Neural progenitor cell (in vitro differentiated cells): ENCODE results near the gene CELSR1. TPM values are rescaled to one million over a fixed set of nuclear protein-coding genes. Genes with fewer than 3 reads are reported as not detected.

ENCODE experiments used
- DNase-seq: peaks from one replicate; pipeline ENCODE4 v3.0.0-alpha.2; 2016; ENCODE audit warnings: low spot score
- H2AFZ ChIP-seq: fragments of 200-600 bp; sonication (generic); replicated peaks from 2 replicates; pipeline ENCODE4 v1.6.1; 2016; ENCODE audit warnings: antibody characterized with exemption
- H3F3A ChIP-seq: fragments of 200-600 bp; sonication (generic); 2 replicates; pipeline ENCODE4 v1.6.1; 2016; ENCODE audit warnings: antibody characterized with exemption, low read depth
- H3K27ac ChIP-seq: fragments of 200-600 bp; sonication (generic); 2 replicates; pipeline ENCODE4 v1.5.1; 2016; ENCODE audit warnings: mild to moderate bottlenecking
- H3K27me3 ChIP-seq: fragments of 200-600 bp; sonication (generic); 2 replicates; pipeline ENCODE4 v1.6.1; 2016; ENCODE audit warnings: mild to moderate bottlenecking, moderate library complexity
- H3K36me3 ChIP-seq: fragments of 200-600 bp; sonication (generic); 2 replicates; pipeline ENCODE4 v1.5.1; 2016
- H3K4me1 ChIP-seq: fragments of 200-600 bp; sonication (generic); 2 replicates; pipeline ENCODE4 v1.6.1; 2016; ENCODE audit warnings: mixed run types
- H3K4me2 ChIP-seq: fragments of 200-600 bp; sonication (generic); 2 replicates; pipeline ENCODE4 v1.6.1; 2016
- H3K4me3 ChIP-seq: fragments of 200-600 bp; sonication (generic); 2 replicates; pipeline ENCODE4 v1.5.1; 2016
- H3K79me2 ChIP-seq: fragments of 200-600 bp; sonication (generic); 2 replicates; pipeline ENCODE4 v1.6.1; 2016; ENCODE audit warnings: low read depth
- H3K9ac ChIP-seq: fragments of 200-600 bp; sonication (generic); 2 replicates; pipeline ENCODE4 v1.6.1; 2016
- H3K9me3 ChIP-seq: fragments of 200-600 bp; sonication (generic); 2 replicates; pipeline ENCODE4 v1.5.1; 2016; ENCODE audit warnings: low read depth
- H4K20me1 ChIP-seq: fragments of 200-600 bp; sonication (generic); 2 replicates; pipeline ENCODE4 v1.6.1; 2016; ENCODE audit warnings: low read depth
- H3K27ac Mint-ChIP-seq: 3 replicates; pipeline ENCODE4 v1.8.0; 2021; ENCODE audit warnings: mixed read lengths
- H3K27me3 Mint-ChIP-seq: 2 replicates; pipeline ENCODE4 v1.8.0; 2022; ENCODE audit warnings: low read depth, mild to moderate bottlenecking, inconsistent platforms, moderate library complexity, mixed read lengths; ENCODE audit not compliant: insufficient read depth
- H3K36me3 Mint-ChIP-seq: 3 replicates; pipeline ENCODE4 v1.8.0; 2021; ENCODE audit warnings: mixed read lengths
- H3K4me1 Mint-ChIP-seq: 3 replicates; pipeline ENCODE4 v1.8.0; 2021; ENCODE audit warnings: mixed read lengths
- H3K4me3 Mint-ChIP-seq: 3 replicates; pipeline ENCODE4 v1.8.0; 2021; ENCODE audit warnings: mild to moderate bottlenecking, moderate library complexity, mixed read lengths
- H3K9me3 Mint-ChIP-seq: 3 replicates; pipeline ENCODE4 v1.8.0; 2020; ENCODE audit warnings: mixed read lengths
- EZH2 ChIP-seq: fragments of 200-600 bp; sonication (generic); IDR thresholded peaks from 2 replicates; pipeline ENCODE4 v1.6.1; 2017; ENCODE audit warnings: antibody characterized with exemption, mild to moderate bottlenecking, moderate library complexity
- EZH2phosphoT487 ChIP-seq: fragments of 200-600 bp; sonication (generic); IDR thresholded peaks from 2 replicates; pipeline ENCODE4 v1.6.1; 2017; ENCODE audit warnings: antibody characterized with exemption
- total RNA-seq: library from RNA; depleted of rRNA; stranded (reverse); fragments of >200 nt; gene quantifications from 2 replicates; pipeline ENCODE4 v1.2.3, GENCODE V29; 2015; ENCODE audit warnings: low replicate concordance
- TF ChIP-seq, protein P1 (sequence below): fragments of 200-600 bp; sonication (generic); IDR thresholded peaks from 2 replicates; pipeline ENCODE4 v1.5.1; 2017; ENCODE audit warnings: antibody characterized with exemption, mild to moderate bottlenecking

CELSR1 gene
- total RNA-seq, 1 donor from 2014 or later, result 12.3 TPM

DNA sequence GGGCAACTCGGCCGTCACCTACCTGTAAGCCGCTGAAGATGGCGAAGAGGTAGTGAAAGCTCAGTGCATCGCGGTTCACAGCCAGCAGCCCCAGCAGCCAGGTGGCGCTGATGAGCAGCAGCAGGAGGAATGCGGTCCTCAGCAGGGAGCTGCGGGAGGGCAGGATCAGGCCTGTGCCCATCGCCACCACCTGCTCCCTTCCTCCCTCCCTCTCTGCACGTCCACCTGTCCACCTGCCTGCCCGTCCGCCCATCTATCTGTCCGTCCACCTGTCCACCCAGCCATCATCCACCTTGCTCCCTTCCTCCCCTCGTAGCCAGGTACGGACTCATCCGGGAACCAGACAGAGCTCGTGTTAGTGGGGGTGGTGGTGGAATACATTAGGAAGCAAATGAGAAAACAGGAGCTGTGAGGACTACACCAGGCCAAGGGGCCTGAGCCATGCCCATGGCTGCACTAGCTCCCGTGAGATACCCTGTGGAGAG, 169.7 kb downstream of the CELSR1 start:
- DNase-seq, result peak; percentile 82
- Histone ChIP-seq H3F3A (no peaks in the 10 kb centered on the region), H3K4me2 (no peak overlapping the region), H3K9ac (no peak overlapping the region), H3K36me3 (no peaks in the 10 kb centered on the region), H3K4me3 (no peak overlapping the region), H3K27me3 (no peaks in the 10 kb centered on the region), H3K4me1 (no peaks in the 10 kb centered on the region), H4K20me1 (no peaks in the 10 kb centered on the region), H3K9me3 (no peaks in the 10 kb centered on the region), H3K27ac (no peak overlapping the region), H2AFZ (no peak overlapping the region), H3K79me2 (no peaks in the 10 kb centered on the region)
- Mint-ChIP-seq H3K4me1 (peaks cover 10% of the 10 kb centered on the region), H3K4me3 (no peak overlapping the region), H3K27me3 (no peaks in the 10 kb centered on the region), H3K27ac (no peak overlapping the region), H3K36me3 (peaks cover 9% of the 10 kb centered on the region), H3K9me3 (no peaks in the 10 kb centered on the region)
- TF ChIP-seq, protein P1, sequence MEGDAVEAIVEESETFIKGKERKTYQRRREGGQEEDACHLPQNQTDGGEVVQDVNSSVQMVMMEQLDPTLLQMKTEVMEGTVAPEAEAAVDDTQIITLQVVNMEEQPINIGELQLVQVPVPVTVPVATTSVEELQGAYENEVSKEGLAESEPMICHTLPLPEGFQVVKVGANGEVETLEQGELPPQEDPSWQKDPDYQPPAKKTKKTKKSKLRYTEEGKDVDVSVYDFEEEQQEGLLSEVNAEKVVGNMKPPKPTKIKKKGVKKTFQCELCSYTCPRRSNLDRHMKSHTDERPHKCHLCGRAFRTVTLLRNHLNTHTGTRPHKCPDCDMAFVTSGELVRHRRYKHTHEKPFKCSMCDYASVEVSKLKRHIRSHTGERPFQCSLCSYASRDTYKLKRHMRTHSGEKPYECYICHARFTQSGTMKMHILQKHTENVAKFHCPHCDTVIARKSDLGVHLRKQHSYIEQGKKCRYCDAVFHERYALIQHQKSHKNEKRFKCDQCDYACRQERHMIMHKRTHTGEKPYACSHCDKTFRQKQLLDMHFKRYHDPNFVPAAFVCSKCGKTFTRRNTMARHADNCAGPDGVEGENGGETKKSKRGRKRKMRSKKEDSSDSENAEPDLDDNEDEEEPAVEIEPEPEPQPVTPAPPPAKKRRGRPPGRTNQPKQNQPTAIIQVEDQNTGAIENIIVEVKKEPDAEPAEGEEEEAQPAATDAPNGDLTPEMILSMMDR, result peak; percentile 88
- TF ChIP-seq EZH2, result no peak

DNA sequence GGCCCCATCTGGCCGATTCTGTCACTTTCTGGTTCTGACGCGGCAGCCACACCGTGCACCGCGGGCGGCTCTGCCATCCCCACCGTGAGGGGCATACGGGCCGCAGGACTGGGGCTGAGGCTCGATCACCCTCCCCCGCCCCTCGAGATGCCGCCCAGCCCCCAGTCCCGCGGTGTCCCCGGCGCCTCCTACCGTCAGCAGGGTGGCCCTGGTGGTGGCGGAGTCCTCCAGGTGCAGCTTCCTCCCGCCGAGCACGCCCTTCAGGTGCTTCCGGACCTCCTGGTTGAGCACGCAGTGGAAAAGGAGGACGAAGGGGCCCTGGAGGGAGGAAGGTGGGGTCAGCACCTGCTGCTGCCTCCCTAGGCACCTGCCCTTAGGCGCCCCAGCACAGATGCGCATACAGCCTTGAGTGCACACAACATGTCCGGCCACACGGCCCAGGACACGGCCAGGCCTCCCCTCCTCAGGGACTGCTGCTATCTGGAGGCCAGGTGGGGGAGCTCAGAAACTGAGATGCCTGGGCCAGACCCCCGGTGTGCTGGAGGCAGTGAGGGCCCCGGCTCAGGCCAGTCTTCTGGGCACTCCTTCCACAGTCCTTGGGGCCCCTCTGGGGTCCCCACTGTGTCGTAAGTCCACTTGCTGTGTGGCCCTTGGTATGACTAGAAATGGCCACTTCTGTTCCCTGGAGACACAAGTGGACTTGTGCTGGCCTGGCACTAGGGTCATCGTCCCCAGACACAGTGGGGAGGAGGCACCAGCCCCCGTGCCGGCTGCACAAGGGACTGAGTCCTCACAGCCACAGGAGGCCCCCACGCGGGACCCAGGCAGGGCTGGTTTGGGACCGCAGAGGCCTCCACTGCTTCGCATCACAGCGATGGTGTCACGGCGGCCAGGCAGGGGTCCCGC, 170.4 kb downstream of the CELSR1 start:
- TF ChIP-seq, protein P1, result no peak
- no peak for TF ChIP-seq EZH2phosphoT487
- TF ChIP-seq EZH2, result no peak
- Histone ChIP-seq H3K36me3 (no peaks in the 10 kb centered on the region), H3K4me2 (no peak overlapping the region), H3K4me3 (no peak overlapping the region), H3K79me2 (no peaks in the 10 kb centered on the region), H3F3A (no peaks in the 10 kb centered on the region), H4K20me1 (no peaks in the 10 kb centered on the region), H3K4me1 (no peaks in the 10 kb centered on the region), H3K9me3 (no peaks in the 10 kb centered on the region), H3K27ac (no peak overlapping the region), H3K9ac (no peak overlapping the region), H2AFZ (no peak overlapping the region), H3K27me3 (no peaks in the 10 kb centered on the region)
- Mint-ChIP-seq H3K4me1 (peaks cover 8% of the 10 kb centered on the region), H3K4me3 (no peak overlapping the region), H3K27me3 (peaks cover 5% of the 10 kb centered on the region), H3K27ac (no peak overlapping the region), H3K36me3 (peaks cover 8% of the 10 kb centered on the region), H3K9me3 (no peaks in the 10 kb centered on the region)
- DNase-seq, result no peak

DNA sequence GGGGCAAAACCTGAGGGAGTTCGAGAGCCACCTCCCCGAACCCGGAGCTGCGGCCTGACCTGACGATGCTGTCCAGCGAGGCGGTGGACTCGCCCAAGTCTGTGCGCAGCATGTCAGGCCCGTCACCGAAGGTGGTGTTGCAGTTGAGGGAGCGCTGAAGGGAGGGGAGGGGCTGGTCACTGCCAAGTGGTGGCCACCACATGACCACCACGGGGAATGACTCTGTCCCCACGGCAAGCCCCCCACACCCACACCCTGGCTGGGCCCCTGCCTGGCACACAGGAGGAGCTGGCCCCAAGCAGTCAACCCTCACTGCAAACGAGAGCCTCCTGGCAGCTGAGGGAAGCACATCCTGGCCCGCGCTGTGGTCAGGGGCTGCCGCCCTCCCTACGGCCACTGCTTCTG, 171.1 kb downstream of the CELSR1 start:
- no peak for TF ChIP-seq EZH2
- TF ChIP-seq EZH2phosphoT487, result no peak
- TF ChIP-seq, protein P1, result no peak
- H3K4me1 ChIP-seq, result no peaks in the 10 kb centered on the region
- no peaks in the 10 kb centered on the region for H3F3A ChIP-seq
- no peaks in the 10 kb centered on the region for H4K20me1 ChIP-seq
- H3K27ac ChIP-seq, result no peak overlapping the region
- no peak overlapping the region for H3K4me2 ChIP-seq
- H3K4me3 Mint-ChIP-seq, result no peak overlapping the region
- no peaks in the 10 kb centered on the region for H3K36me3 ChIP-seq
- no peak overlapping the region for H3K27ac Mint-ChIP-seq
- peaks cover 5% of the 10 kb centered on the region for H3K27me3 Mint-ChIP-seq
- no peaks in the 10 kb centered on the region for H3K9me3 Mint-ChIP-seq
- no peaks in the 10 kb centered on the region for H3K79me2 ChIP-seq
- DNase-seq, result no peak
- H3K36me3 Mint-ChIP-seq, result peaks cover 9% of the 10 kb centered on the region
- H3K27me3 ChIP-seq, result no peaks in the 10 kb centered on the region
- H2AFZ ChIP-seq, result no peak overlapping the region
- no peak overlapping the region for H3K4me3 ChIP-seq
- no peak overlapping the region for H3K9ac ChIP-seq
- no peaks in the 10 kb centered on the region for H3K9me3 ChIP-seq
- peaks cover 8% of the 10 kb centered on the region for H3K4me1 Mint-ChIP-seq
